Activated T-cell treated with anti-CD3 and anti-CD28 coated beads, Interleukin-2, amount 50 U/mL, for 24 hours (primary cell): ENCODE measurements around the gene RETREG1.
"Not testable (repeated sequence)": the region's sequence is repeated elsewhere in the genome, so short reads cannot be mapped to it uniquely, and the experiment has no call there.

Source experiments
- DNase-seq: peaks from one replicate; pipeline ENCODE4 v3.0.0-alpha.2; 2020
- H3K27ac Mint-ChIP-seq: 2 replicates; pipeline ENCODE4 v1.8.0; 2020; ENCODE audit warnings: mild to moderate bottlenecking, mixed read lengths
- H3K27me3 Mint-ChIP-seq: 2 replicates; pipeline ENCODE4 v1.8.0; 2020; ENCODE audit warnings: mixed read lengths
- H3K36me3 Mint-ChIP-seq: 2 replicates; pipeline ENCODE4 v1.8.0; 2020; ENCODE audit warnings: low read depth, mixed read lengths
- H3K4me1 Mint-ChIP-seq: 2 replicates; pipeline ENCODE4 v1.8.0; 2020; ENCODE audit warnings: low read depth, mixed read lengths
- H3K4me3 Mint-ChIP-seq: 2 replicates; pipeline ENCODE4 v1.8.0; 2020; ENCODE audit warnings: mild to moderate bottlenecking, moderate library complexity, mixed read lengths
- H3K9me3 Mint-ChIP-seq: 2 replicates; pipeline ENCODE4 v1.8.0; 2020; ENCODE audit warnings: mixed read lengths

Gene RETREG1

GRCh38 chr5:16450163-16450562 lies 166.6 kb downstream of the RETREG1 start:
- H3K9me3 Mint-ChIP-seq = no peaks in the 10 kb centered on the region
- H3K36me3 Mint-ChIP-seq = peaks cover 97% of the 10 kb centered on the region
- no peaks in the 10 kb centered on the region for H3K27me3 Mint-ChIP-seq
- H3K4me1 Mint-ChIP-seq = peaks cover 14% of the 10 kb centered on the region
- H3K4me3 Mint-ChIP-seq = no peak overlapping the region
- DNase-seq = no peak
- peak overlapping the region; percentile 4 for H3K27ac Mint-ChIP-seq

DNA sequence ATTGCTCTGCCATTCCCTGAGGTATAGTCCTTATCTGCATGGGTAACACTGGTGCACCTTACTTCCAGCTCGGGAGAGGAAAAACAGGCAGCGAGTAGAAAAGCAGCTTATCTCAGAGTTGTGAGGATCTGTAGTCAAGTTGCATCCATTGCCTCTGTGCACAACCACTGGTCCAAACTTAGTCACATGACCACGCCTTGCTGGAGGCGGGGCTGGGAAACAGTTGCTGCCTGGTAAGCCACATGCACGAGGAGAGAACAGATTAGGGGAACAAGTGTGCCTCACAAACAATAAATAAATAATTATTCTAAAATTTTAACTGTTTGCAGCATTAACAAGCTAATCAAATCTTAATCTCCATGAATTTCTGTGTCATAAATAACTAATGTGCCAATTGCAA lies 169.8 kb downstream of the RETREG1 start:
- no peaks in the 10 kb centered on the region for H3K27me3 Mint-ChIP-seq
- peaks cover 77% of the 10 kb centered on the region for H3K36me3 Mint-ChIP-seq
- H3K27ac Mint-ChIP-seq = no peak overlapping the region
- no peak overlapping the region for H3K4me3 Mint-ChIP-seq
- H3K4me1 Mint-ChIP-seq = no peaks in the 10 kb centered on the region
- no peak for DNase-seq
- no peaks in the 10 kb centered on the region for H3K9me3 Mint-ChIP-seq

GRCh38 chr5:16437977-16438376 lies 178.8 kb downstream of the RETREG1 start:
- peaks cover 2% of the 10 kb centered on the region for H3K27me3 Mint-ChIP-seq
- H3K4me1 Mint-ChIP-seq = no peaks in the 10 kb centered on the region
- H3K9me3 Mint-ChIP-seq = no peaks in the 10 kb centered on the region
- no peak overlapping the region for H3K4me3 Mint-ChIP-seq
- H3K27ac Mint-ChIP-seq = no peak overlapping the region
- DNase-seq = no peak
- peaks cover 10% of the 10 kb centered on the region for H3K36me3 Mint-ChIP-seq

- H3K9me3 Mint-ChIP-seq, H3K27me3 Mint-ChIP-seq, H3K27ac Mint-ChIP-seq, DNase-seq, H3K36me3 Mint-ChIP-seq, H3K4me1 Mint-ChIP-seq, H3K4me3 Mint-ChIP-seq: not testable (repeated sequence)
Observed at GRCh38 chr5:16436065-16436682, 180.6 kb downstream of the RETREG1 start.

DNA sequence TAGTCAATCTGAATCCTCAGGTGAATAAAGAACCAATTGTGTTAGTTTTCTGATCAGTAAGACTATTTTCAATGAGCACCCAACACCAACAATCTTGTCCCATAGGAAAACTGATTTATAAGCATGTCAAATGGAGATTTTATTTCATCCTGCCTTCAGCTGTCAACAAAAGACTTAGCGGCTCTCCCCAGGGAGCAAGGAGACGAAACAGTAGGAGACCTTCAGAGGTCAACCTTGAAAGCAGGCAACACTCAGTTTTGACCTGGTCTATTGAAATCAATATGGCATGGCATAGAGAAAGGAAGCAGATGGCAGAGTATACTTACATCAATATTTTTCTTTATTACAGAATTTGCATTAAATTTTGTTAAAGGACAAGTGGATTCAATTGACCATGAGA lies 185.3 kb downstream of the RETREG1 start:
- DNase-seq = no peak
- Mint-ChIP-seq H3K9me3 (no peaks in the 10 kb centered on the region), H3K27ac (no peak overlapping the region), H3K4me1 (no peaks in the 10 kb centered on the region), H3K4me3 (no peak overlapping the region), H3K27me3 (peaks cover 14% of the 10 kb centered on the region), H3K36me3 (no peaks in the 10 kb centered on the region)

DNA sequence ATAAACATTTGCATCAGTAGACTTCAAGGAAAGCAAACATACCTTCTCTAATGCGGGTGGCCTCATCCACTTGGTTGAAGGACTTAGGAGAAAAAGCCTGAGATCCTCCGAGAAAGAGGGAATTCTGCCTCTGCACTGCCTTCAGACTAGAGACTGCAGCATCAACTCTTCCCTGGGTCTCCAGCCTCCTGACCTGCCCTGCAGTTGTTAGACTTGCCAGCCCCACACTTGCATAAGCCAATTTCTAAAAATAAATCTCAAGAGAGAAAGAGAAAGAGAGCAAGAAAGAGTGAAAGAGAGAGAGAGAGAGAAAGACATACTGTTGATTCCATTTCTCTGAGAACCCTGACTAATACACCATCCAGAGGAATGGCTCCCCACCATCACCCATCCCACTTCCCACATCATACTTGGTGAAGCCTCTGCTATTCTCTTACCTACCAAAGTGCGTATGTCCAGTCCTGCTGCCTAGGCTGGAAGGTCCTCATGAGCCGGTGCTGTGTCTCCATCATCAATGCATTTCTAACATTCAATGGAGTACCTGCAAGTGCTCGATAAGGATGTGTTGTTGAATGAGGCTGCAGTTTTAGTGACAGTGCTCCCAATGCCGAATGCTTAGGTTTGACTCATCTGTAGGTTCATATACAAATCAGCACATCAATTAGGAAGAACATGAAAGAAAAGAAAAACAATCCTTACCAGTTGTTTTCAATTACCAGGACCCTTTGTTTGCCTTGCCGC lies 186.3 kb downstream of the RETREG1 start:
- no peak overlapping the region for H3K27ac Mint-ChIP-seq
- H3K9me3 Mint-ChIP-seq = no peaks in the 10 kb centered on the region
- peaks cover 14% of the 10 kb centered on the region for H3K27me3 Mint-ChIP-seq
- no peak overlapping the region for H3K4me3 Mint-ChIP-seq
- H3K4me1 Mint-ChIP-seq = no peaks in the 10 kb centered on the region
- no peaks in the 10 kb centered on the region for H3K36me3 Mint-ChIP-seq
- DNase-seq = no peak

DNA sequence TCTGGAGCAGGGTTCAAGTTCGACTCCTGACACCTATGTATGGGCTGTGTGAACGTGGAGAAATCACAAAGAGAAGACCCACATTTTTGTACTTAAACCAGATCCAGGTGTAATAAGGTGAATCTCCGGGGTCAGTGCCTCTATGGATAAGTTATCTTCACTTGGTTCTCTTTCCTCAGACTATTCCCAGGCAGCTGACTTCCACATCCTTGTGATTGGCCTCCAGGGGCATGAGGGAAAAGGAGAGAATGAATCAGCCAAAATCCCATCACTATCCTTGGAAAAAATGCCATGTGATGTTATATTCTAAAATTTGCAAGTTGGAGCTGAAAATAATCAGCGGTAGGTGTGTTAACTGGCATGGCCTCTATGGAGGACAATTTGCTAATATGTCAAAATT lies 188.4 kb downstream of the RETREG1 start:
- no peaks in the 10 kb centered on the region for H3K36me3 Mint-ChIP-seq
- H3K4me3 Mint-ChIP-seq = no peak overlapping the region

GRCh38 chr5:16427587-16427986 lies 189.2 kb downstream of the RETREG1 start:
- no peak overlapping the region for H3K4me3 Mint-ChIP-seq
- H3K27me3 Mint-ChIP-seq = peaks cover 13% of the 10 kb centered on the region
- no peak overlapping the region for H3K27ac Mint-ChIP-seq
- no peaks in the 10 kb centered on the region for H3K36me3 Mint-ChIP-seq
- H3K9me3 Mint-ChIP-seq = no peaks in the 10 kb centered on the region
- DNase-seq = no peak
- no peaks in the 10 kb centered on the region for H3K4me1 Mint-ChIP-seq

More for the DNA sequence above, 188.4 kb downstream of the RETREG1 start:
- Mint-ChIP-seq H3K27me3 (peaks cover 12% of the 10 kb centered on the region), H3K4me1 (no peaks in the 10 kb centered on the region), H3K27ac (no peak overlapping the region), H3K9me3 (no peaks in the 10 kb centered on the region)
- no peak for DNase-seq
